Daoy (cell line): ENCODE results near the gene SPEF2. TPM values are rescaled to one million over a fixed set of nuclear protein-coding genes. Genes with fewer than 3 reads are reported as not detected.

Experiments
- DNase-seq: peaks from one replicate; pipeline ENCODE4 v3.0.0-alpha.2; 2015; ENCODE audit warnings: low read depth
- total RNA-seq: library from RNA; depleted of rRNA; stranded (reverse); fragments of >200 nt; shearing (Covaris generic); gene quantifications from 2 replicates; pipeline ENCODE4 v1.2.3, GENCODE V29; 2014; rRNA removed

The SPEF2 gene
- total RNA-seq, result 0.97 and 1.6 TPM in 2 replicates

DNA sequence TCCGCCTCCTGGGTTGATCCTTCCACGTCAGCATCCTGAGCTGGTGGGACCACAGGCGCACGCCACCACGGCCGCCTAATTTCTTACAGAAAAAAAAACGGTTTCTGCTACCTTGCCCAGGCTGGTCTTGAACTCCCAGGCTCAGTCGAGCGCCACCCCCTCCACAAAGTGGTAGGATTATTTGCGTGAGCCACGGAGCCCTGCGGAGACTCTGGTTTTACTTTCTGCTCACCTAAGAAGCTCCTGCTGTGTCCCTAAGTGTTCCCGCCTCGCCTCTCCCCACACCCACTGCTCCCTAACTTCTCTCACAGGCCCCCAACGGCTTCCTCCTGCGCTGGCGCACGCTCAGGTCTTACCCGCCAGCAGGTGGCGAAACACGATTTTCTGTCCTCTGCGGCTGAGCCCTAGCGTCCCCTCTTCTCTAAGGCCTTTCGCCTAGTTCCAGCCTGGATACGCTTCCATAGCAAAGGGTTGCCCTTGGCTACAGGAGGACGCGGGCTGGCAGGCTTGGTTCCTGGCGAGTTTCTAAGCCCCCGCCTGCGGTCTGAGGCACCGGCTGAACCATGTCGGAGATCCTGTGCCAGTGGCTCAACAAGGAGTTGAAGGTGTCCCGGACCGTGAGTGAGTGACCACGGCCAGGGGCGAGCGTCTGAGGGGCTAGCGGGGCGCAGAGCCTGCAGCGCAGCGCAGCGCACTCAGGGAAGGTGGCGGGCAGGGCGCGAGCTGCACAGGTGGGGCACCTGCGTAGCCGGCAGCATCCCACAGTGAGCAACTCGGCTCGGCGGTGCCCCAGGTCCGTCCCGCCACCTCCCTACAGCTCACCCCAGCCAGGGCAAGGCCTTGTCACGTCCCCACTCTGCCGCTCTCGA lies at the start of gene SPEF2:
SPEF2 (plus strand) TSS at position 429 of the 869 bp plus-strand sequence; CDS start at position 564, 135 bp downstream.
- DNase-seq, result peak; percentile 89

DNA sequence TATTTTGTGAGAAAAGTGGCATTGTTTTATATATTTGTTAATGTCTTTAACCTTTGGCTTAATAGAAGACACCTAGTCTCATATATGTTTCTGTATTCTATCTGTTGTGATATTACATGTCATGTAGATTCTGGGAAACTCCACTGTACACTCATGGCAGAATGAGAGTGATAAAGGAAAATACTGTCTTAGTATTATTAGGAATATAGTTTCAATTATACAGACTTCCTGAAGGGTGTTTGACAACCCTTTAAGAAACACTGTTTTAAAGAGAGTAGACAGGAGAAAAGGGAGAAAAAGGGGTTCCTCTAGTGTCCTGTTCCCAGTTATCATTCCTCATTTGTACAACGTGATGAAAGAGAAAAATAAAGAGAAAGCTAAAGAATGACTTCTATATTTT lies 42.1 kb upstream of the SPEF2 start:
- no peak for DNase-seq

GRCh38 chr5:35587419-35587818 lies 30.2 kb upstream of the SPEF2 start:
- no peak for DNase-seq

- DNase-seq, result no peak
These were observed 24.3 kb upstream of the SPEF2 start for GRCh38 chr5:35593338-35593737.

DNA sequence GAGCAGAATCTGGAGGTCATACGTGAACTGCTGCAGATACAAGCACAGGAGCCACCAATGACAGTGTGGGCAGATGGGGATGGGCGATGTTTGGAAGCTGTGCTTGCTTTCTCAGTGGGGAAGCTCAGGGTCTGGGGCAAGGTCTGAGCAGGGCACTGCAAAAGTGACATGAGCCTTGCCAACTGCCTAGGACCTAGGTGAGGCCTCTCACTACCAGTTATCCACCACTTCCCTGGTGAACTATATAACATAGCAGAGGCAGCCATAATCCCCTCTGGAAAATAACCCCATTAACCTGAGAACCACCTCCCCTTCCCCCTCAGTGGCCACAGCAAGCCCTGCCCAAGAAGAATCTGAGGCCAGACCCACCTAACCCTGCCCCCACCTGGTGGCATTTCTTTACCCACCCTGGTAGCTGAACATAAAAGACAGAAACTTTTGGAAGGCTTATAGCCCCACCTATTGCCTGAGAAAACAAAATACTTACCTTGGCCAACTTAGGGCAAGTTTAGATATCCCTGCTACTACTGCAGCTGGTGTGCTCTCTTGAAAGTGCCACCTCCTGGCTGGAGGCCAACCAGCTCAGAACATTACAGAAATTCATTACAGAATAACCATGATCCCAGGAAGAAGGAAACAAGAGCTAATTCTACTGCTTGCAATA lies 18.8 kb upstream of the SPEF2 start:
- no peak for DNase-seq

DNA sequence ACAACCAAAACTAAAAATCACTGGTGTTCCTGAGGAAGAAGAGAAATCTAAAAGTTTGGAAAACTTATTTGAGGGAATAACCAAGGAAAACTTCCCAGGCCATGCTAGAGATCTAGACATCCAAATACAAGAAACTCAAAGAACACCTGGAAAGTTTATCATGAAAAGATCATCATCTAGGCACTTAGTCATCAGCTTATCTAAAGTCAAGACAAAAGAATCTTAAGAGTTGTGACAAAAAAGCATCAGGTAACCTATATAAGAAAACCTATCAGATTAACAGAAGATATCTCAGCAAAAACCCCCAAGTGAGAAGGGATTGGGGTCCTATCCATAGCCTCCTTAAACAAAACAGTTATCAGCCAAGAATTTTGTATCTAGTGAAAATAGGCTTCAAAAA lies 17.1 kb upstream of the SPEF2 start:
- no peak for DNase-seq

- DNase-seq, result no peak
These were observed 8.5 kb upstream of the SPEF2 start for GRCh38 chr5:35608881-35609779.

DNA sequence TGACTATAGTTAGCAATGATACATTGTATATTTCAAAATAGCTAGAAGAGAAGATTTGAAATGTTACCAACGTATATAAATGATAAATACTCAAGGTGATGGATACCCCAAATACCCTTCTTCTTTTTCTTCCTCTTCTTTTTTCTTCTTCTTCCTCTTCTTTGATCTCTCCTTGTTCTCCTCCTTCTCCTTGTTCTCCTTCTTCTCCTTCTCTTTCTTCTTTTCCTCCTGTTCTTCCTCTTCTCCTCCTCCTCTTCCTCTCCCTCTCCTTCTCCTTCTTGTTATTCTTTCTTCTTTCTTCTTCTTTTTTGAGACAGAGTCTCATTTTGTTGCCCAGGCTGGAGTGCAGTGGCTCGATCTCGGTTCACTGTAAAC lies 616 bp upstream of the SPEF2 start:
- no peak for DNase-seq

DNA sequence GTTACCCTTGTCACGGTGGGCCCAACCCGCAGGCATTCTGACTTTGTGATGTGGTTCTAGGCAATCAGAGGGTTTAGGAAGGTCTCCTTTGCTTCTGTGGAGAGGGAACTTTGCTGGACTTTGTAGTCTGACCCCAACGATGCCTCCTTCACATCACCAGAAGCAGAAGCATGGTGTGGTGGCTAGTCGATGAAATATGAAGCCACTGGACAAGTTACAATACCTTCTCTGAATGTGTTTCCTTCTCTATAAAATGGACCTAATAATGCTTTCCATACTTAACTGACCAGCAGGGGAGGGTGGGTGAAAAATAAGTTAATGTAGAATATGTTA lies 607 bp downstream of the SPEF2 start:
- no peak for DNase-seq

GRCh38 chr5:35618781-35619180 lies 1.1 kb downstream of the SPEF2 start:
- DNase-seq, result no peak

GRCh38 chr5:35622974-35623373 lies 5.3 kb downstream of the SPEF2 start:
- DNase-seq, result no peak

- no peak for DNase-seq
These were observed 6.3 kb downstream of the SPEF2 start for GRCh38 chr5:35623991-35624390.

- DNase-seq, result no peak
These were observed 8.4 kb downstream of the SPEF2 start for GRCh38 chr5:35626108-35626507.

DNA sequence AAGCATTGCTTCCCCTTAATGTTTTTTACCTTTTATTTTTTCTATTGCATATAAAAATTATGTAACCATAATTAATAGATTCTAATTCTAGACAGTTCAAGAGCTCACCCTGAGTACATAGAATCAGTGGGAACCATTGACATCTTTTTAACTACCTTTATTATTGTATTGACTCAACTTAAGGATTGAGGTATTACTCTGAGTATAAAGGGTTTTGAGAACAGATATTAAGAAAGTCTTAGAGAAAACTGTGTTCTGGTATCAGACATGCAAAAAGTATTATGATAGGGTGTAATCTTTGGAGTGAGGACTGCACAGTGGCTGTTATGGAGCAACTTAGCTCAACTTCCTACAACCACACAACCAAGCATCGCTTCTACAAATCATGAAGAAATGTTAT lies 8.9 kb downstream of the SPEF2 start:
- DNase-seq, result no peak

DNA sequence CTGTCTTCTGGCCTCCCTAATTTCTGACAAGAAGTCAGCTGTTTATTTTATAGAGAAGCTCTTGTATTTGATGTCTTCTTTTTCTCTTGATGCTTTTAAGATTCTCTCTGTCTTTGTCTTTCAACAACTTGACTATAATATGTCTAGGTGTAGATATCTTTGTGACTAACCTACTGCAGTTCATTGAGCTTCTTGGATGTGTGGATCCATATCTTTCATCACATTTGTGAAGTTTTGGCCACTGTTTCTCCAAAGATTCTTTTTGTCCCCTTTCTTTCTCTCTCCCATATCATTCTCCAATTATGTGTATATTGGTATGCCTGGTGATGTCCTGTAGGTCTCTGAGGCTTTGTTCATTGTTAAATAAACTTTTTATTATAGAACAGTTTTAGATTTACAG lies 16.7 kb downstream of the SPEF2 start:
- DNase-seq, result no peak

DNA sequence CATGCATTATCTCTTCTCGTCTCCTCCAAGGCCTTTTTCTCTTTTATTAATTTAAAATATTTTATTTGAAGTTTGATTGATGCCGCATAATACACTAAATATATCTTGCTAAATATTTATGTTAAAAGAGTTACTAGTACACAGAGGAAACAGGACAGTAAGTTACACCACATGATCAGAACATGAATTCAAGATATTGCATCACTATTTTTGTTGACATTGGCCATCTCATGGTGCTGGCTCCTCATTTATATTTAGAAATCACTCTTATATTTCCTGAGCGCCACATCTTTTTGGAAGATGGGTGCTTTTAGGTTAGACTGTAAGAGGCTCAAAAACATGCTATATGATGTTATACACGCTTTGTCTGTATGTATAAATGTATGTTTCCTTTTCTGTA lies 23.0 kb downstream of the SPEF2 start:
- no peak for DNase-seq

GRCh38 chr5:35644543-35644942 lies 26.9 kb downstream of the SPEF2 start:
- no peak for DNase-seq

- no peak for DNase-seq
These were observed 29.5 kb downstream of the SPEF2 start for GRCh38 chr5:35647128-35647527.

- DNase-seq, result no peak
These were observed 30.0 kb downstream of the SPEF2 start for GRCh38 chr5:35647712-35648111.

DNA sequence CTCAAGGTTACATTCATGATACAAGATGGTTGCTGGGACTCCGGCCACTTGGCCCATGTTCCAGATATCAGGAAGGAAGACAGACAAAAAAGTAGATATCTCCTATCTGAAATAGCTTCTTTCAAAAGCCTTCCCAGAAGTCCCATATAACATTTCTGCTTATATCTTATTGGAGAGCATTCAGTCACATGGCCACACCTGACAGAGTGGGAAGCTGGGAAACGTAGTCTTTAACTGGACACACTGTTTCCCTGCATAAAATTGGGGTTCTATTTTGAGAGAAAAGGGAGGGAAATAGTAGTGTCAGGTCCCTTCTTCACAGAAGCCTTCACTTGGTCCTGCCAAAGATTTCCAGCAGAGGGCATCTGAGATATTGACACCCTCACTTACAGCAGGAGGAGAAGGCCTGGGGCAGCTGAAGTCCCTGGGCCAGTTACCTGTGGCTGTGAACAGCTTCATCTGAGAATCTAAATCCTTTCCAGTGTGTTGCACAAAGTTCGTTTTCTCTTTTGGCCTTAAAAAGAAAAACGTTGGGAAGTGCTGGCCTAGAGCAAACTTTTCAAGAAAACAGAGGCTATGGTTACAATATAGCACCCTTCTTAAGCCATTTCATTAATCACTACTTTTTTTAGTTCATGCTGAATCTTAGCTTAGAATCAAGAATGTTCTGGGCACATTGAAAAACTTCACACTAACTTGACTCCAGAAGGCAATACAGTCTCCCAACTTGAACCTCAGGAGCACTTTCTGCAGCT lies 33.5 kb downstream of the SPEF2 start:
- peak; percentile 18 for DNase-seq

DNA sequence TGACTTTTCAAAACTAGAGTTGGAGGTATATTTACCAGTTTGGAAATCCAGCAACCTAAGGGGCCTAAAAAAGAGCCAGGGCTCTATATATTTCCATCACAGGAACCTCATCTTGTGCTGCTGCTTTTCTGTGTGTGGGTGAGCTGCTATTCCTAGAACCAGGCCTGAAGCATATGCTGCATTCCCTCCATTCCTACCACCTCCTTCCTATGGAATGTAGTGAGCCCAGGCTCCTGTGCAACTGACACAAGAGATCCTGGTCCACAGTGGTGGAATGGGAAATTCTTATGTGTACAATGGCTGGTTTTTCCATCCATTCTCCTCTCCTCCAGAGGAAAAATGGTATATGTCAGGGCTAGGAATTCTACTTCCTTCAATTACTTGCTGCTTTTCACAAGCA lies 39.1 kb downstream of the SPEF2 start:
- no peak for DNase-seq

- no peak for DNase-seq
These were observed 40.2 kb downstream of the SPEF2 start for GRCh38 chr5:35657877-35658276.
